Smooth muscle cell (in vitro differentiated cells): ENCODE measurements around the gene ELMO1. TPM values are rescaled to one million over a fixed set of nuclear protein-coding genes. Genes with fewer than 3 reads are reported as not detected.

Experiments used
- DNase-seq: peaks from one replicate; lab custom pipeline; 2025; ENCODE audit not compliant: unreplicated experiment; lab: John Stamatoyannopoulos, UW
- H2AFZ ChIP-seq: fragments of 200-600 bp; sonication (generic); 2 replicates; pipeline ENCODE4 v1.6.0; 2016; ENCODE audit warnings: antibody characterized with exemption, low read depth, mild to moderate bottlenecking
- H3F3A ChIP-seq: fragments of 200-600 bp; sonication (generic); 2 replicates; pipeline ENCODE4 v1.6.0; 2017; ENCODE audit warnings: antibody characterized with exemption, low read depth
- H3K27ac ChIP-seq: fragments of 200-600 bp; sonication (generic); 2 replicates; pipeline ENCODE4 v1.5.1; 2016; ENCODE audit warnings: low read depth, mild to moderate bottlenecking
- H3K27me3 ChIP-seq: fragments of 200-600 bp; sonication (generic); 2 replicates; pipeline ENCODE4 v1.6.1; 2016; ENCODE audit warnings: low read depth, mild to moderate bottlenecking
- H3K36me3 ChIP-seq: fragments of 200-600 bp; sonication (generic); 2 replicates; pipeline ENCODE4 v1.5.1; 2016; ENCODE audit warnings: low read depth
- H3K4me1 ChIP-seq: fragments of 200-600 bp; sonication (generic); 2 replicates; pipeline ENCODE4 v1.5.1; 2016; ENCODE audit warnings: low read depth
- H3K4me2 ChIP-seq: fragments of 200-600 bp; sonication (generic); 2 replicates; pipeline ENCODE4 v1.6.0; 2016; ENCODE audit warnings: mild to moderate bottlenecking
- H3K4me3 ChIP-seq: fragments of 200-600 bp; sonication (generic); 2 replicates; pipeline ENCODE4 v1.5.1; 2016; ENCODE audit warnings: mild to moderate bottlenecking
- H3K79me2 ChIP-seq: fragments of 200-600 bp; sonication (generic); 2 replicates; pipeline ENCODE4 v1.6.0; 2016; ENCODE audit warnings: low read depth, mild to moderate bottlenecking
- H3K9ac ChIP-seq: fragments of 200-600 bp; sonication (generic); 2 replicates; pipeline ENCODE4 v1.6.0; 2016; ENCODE audit warnings: low read depth
- H3K9me3 ChIP-seq: fragments of 200-600 bp; sonication (generic); replicated peaks from 2 replicates; pipeline ENCODE4 v1.5.1; 2016; ENCODE audit warnings: low read depth
- H4K20me1 ChIP-seq: fragments of 200-600 bp; sonication (generic); 2 replicates; pipeline ENCODE4 v1.6.0; 2016; ENCODE audit warnings: low read depth
- CTCF ChIP-seq: fragments of 200-600 bp; sonication (generic); IDR thresholded peaks from 2 replicates; pipeline ENCODE4 v1.5.1; 2017; ENCODE audit warnings: borderline replicate concordance, mild to moderate bottlenecking, antibody characterized with exemption; ENCODE audit not compliant: insufficient read depth, poor library complexity, severe bottlenecking
- WGBS: methylation state at CpG from one replicate; pipeline ENCODE4 v1.1.7; 2016; ENCODE audit warnings: low lambda C conversion rate; 5-methylcytosine and 5-hydroxymethylcytosine counted together
- polyA plus RNA-seq: library from polyadenylated mRNA; unstranded; fragments of >200 nt; fragmentation: Nextera tagmentation; extraction: Ambion mirVana; gene quantifications from 2 replicates; pipeline ENCODE4 v1.2.1, GENCODE V29; 2016
- total RNA-seq: library from RNA; depleted of rRNA; stranded (reverse); fragments of >200 nt; gene quantifications from 2 replicates; pipeline ENCODE4 v1.2.3, GENCODE V29; 2014

The ELMO1 gene
- total and polyA plus RNA-seq, 2 experiments from 2014 or later, result 8.2 to 36.0 TPM

GRCh38 chr7:37320140-37320847 lies 128.4 kb downstream of the ELMO1 start:
- Histone ChIP-seq H3K4me3 (no peak overlapping the region), H3F3A (peaks cover 6% of the 10 kb centered on the region), H3K27me3 (no peaks in the 10 kb centered on the region), H2AFZ (no peak overlapping the region), H4K20me1 (no peaks in the 10 kb centered on the region), H3K36me3 (no peaks in the 10 kb centered on the region), H3K27ac (peak overlapping the region; percentile 58), H3K9ac (peak overlapping the region; percentile 33), H3K79me2 (no peaks in the 10 kb centered on the region), H3K4me1 (peaks cover 3% of the 10 kb centered on the region), H3K9me3 (no peaks in the 10 kb centered on the region), H3K4me2 (peak overlapping the region; percentile 70)
- TF ChIP-seq CTCF, result no peak
- 30% methylated on average over 6 of the region's 6 CpGs for WGBS
- DNase-seq, result no peak

GRCh38 chr7:37318541-37318940 lies 130.1 kb downstream of the ELMO1 start:
- Histone ChIP-seq H3K79me2 (no peaks in the 10 kb centered on the region), H3K9me3 (no peaks in the 10 kb centered on the region), H3K4me1 (peaks cover 3% of the 10 kb centered on the region), H4K20me1 (no peaks in the 10 kb centered on the region), H3K9ac (no peak overlapping the region), H3K27me3 (no peaks in the 10 kb centered on the region), H3F3A (peaks cover 6% of the 10 kb centered on the region), H3K27ac (no peak overlapping the region), H2AFZ (no peak overlapping the region), H3K4me2 (no peak overlapping the region), H3K36me3 (no peaks in the 10 kb centered on the region), H3K4me3 (no peak overlapping the region)
- 98% methylated on average over 2 of the region's 2 CpGs for WGBS
- no peak for TF ChIP-seq CTCF
- no peak for DNase-seq

- no peaks in the 10 kb centered on the region for H4K20me1 ChIP-seq
- no peak overlapping the region for H3K4me2 ChIP-seq
- no peaks in the 10 kb centered on the region for H3K36me3 ChIP-seq
- no peak overlapping the region for H3K27ac ChIP-seq
- WGBS, result 79% methylated on average over 5 of the region's 5 CpGs
- no peak overlapping the region for H3K4me3 ChIP-seq
- DNase-seq, result no peak
- no peaks in the 10 kb centered on the region for H3K27me3 ChIP-seq
- H3K4me1 ChIP-seq, result peaks cover 4% of the 10 kb centered on the region
- H2AFZ ChIP-seq, result no peak overlapping the region
- H3K79me2 ChIP-seq, result no peaks in the 10 kb centered on the region
- peaks cover 4% of the 10 kb centered on the region for H3F3A ChIP-seq
- TF ChIP-seq CTCF, result no peak
- H3K9me3 ChIP-seq, result no peaks in the 10 kb centered on the region
- H3K9ac ChIP-seq, result no peak overlapping the region
Observed at GRCh38 chr7:37315772-37316715, 132.6 kb downstream of the ELMO1 start.
